Fibroblast of pulmonary artery (primary cell): ENCODE results near the gene CEP350.

Experiments
- DNase-seq: peaks from one replicate; pipeline ENCODE4 v3.0.0-alpha.2; 2010; ENCODE audit warnings: low read depth
- H3K4me3 ChIP-seq: replicated peaks from 2 replicates; pipeline ENCODE4 v1.5.1; 2011; ENCODE audit warnings: low read depth, mild to moderate bottlenecking, control low read depth, low read length, moderate library complexity
- CTCF ChIP-seq: IDR thresholded peaks from 2 replicates; pipeline ENCODE4 v1.5.1; 2011; ENCODE audit warnings: mild to moderate bottlenecking, control low read depth, low read length, inconsistent platforms; ENCODE audit errors: missing control alignments

The CEP350 gene

DNA sequence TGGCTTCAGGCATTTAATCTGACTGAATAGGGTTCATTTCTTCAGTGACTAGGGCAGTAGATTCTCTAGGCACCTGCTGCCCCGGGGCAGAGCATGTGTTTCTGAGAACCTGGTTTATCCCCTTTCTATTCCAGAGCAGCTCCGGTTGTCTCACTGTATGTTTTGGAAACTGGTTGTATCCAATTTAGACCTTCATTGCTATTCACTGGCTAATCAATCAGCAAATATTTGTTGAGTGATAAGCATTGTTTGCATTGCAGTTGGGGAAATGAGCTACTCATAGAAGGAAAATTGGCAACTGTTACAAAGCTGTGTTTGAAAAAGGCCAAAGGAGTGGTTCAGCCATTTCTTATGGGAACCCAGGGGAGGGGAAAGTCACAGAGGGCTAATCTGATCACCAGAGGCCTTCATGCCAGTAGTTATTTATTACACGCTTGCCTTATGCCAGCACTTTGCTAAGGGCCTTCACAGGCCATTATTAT, 203.0 kb downstream of the CEP350 start:
- DNase-seq = no peak
- peak overlapping the region; percentile 88 for H3K4me3 ChIP-seq
- no peak for TF ChIP-seq CTCF

GRCh38 chr1:180158149-180159147, 203.8 kb downstream of the CEP350 start:
- DNase-seq = no peak
- H3K4me3 ChIP-seq = no peak overlapping the region
- TF ChIP-seq CTCF = no peak

DNA sequence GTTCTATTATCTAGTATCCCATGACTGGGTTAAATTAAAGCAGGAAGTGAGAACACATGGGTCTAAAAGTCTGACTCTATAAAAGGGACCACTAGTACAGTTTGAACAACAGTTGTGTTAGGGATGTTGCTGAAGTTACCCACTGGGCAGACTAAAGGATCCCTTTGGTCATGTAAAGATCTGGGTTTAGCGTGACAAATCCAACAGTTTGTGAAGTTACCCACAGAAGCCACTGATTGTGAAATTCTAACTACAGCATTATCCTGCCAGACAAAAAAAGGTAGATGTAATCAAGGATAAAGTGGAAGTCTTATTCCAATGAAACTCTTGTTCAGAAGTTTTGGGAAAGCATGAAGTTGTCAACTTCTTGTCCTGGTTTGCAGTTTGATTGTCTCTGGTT, 205.7 kb downstream of the CEP350 start:
- H3K4me3 ChIP-seq = no peak overlapping the region
- no peak for TF ChIP-seq CTCF
- no peak for DNase-seq

- no peak overlapping the region for H3K4me3 ChIP-seq
- TF ChIP-seq CTCF = no peak
Measured at GRCh38 chr1:180163041-180163440, 208.4 kb downstream of the CEP350 start.

More at GRCh38 chr1:180163041-180163440, 208.4 kb downstream of the CEP350 start:
- DNase-seq = no peak
